SK-N-SH treated with all-trans-retinoic acid at 6 μM for 48 hours (cell line): ENCODE results near the gene MEIS1.

Experiments
- ARNTL ChIP-seq: fragments of 450-650 bp; formaldehyde crosslinking; IDR thresholded peaks from 2 replicates; pipeline ENCODE4 v1.5.0; 2020; ENCODE audit warnings: low read depth, mild to moderate bottlenecking, moderate library complexity, borderline replicate concordance
- ESRRG ChIP-seq: fragments of 250-450 bp; sonication (Bioruptor Pico); IDR thresholded peaks from 2 replicates; pipeline ENCODE4 v1.6.1; 2021; ENCODE audit warnings: mild to moderate bottlenecking
- RARB ChIP-seq: fragments of 250-450 bp; sonication (Bioruptor Pico); IDR thresholded peaks from 2 replicates; pipeline ENCODE4 v1.8.0; 2021; ENCODE audit warnings: mild to moderate bottlenecking, moderate library complexity
- TF ChIP-seq, protein P1 (sequence below): fragments of 250-450 bp; sonication (Bioruptor Pico); IDR thresholded peaks from 2 replicates; pipeline ENCODE4 v1.8.0; 2021; ENCODE audit warnings: low read depth, mild to moderate bottlenecking, moderate library complexity, borderline replicate concordance

DNA sequence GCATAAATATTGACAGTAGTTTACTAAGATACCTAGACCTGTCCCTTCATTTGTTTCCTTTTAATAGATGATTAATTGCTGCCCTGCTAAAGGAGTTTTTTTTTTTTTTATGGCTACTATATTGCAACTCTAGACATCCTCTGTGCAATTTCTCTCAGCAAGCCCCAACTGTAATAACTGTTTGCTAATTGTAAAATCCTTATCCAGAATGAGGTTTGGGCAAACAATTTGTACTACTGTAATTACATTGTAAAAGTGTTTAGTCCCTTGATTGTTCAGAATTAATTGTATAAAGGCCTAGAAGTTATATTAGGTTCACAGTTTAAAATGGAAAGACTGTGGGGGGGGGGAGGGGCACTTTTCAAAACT is 3.7 kb upstream of the MEIS1 start:
- TF ChIP-seq ARNTL (CRISPR knock-in tag), result no peak
- no peak for TF ChIP-seq RARB (CRISPR knock-in tag)
- TF ChIP-seq, protein P1, sequence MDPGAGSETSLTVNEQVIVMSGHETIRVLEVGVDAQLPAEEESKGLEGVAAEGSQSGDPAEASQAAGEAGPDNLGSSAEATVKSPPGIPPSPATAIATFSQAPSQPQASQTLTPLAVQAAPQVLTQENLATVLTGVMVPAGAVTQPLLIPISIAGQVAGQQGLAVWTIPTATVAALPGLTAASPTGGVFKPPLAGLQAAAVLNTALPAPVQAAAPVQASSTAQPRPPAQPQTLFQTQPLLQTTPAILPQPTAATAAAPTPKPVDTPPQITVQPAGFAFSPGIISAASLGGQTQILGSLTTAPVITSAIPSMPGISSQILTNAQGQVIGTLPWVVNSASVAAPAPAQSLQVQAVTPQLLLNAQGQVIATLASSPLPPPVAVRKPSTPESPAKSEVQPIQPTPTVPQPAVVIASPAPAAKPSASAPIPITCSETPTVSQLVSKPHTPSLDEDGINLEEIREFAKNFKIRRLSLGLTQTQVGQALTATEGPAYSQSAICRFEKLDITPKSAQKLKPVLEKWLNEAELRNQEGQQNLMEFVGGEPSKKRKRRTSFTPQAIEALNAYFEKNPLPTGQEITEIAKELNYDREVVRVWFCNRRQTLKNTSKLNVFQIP, result no peak
- no peak for TF ChIP-seq ESRRG (CRISPR knock-in tag)
